ENCODE results near the gene BPIFA3. TPM values are rescaled to one million over a fixed set of nuclear protein-coding genes. Genes with fewer than 3 reads are reported as not detected.

BPIFA3 gene
- total RNA-seq, 4 donors from 2014 or later: not detected

- no peak for TF ChIP-seq CTCF (IDR thresholded peaks at IDR 0.05; ENCODE audit: low read depth)
These were observed 58.1 kb downstream of the BPIFA3 start for GRCh38 chr20:33275215-33275614.

GRCh38 chr20:33275871-33276270 is 58.7 kb downstream of the BPIFA3 start:
- TF ChIP-seq CTCF (IDR thresholded peaks at IDR 0.05; ENCODE audit: low read depth): no peak

- TF ChIP-seq CTCF (IDR thresholded peaks at IDR 0.05; ENCODE audit: low read depth): no peak
These were observed 59.4 kb downstream of the BPIFA3 start for GRCh38 chr20:33276303-33277113.

Other genes starting within 250 kb of the BPIFA3 start
- gene SUN5, start 212.9 kb upstream of the BPIFA3 start, total RNA-seq: not detected
- gene BPIFB2, start 209.6 kb upstream of the BPIFA3 start, total RNA-seq: not detected
- not detected for gene BPIFB6, start 185.7 kb upstream of the BPIFA3 start, total RNA-seq
- gene BPIFB3, start 163.4 kb upstream of the BPIFA3 start, total RNA-seq: not detected
- not detected for gene BPIFB4, start 137.7 kb upstream of the BPIFA3 start, total RNA-seq
- not detected for gene BPIFA2, start 49.2 kb upstream of the BPIFA3 start, total RNA-seq
- gene BPIFA1, start 18.6 kb downstream of the BPIFA3 start, total RNA-seq: not detected
- gene BPIFB1, start 65.9 kb downstream of the BPIFA3 start, total RNA-seq: not detected
- gene CDK5RAP1, start 184.2 kb downstream of the BPIFA3 start, total RNA-seq: 10 to 100 TPM; 14.5 to 26.0 (median 16.3) TPM
- 100 to 1,000 TPM in 1 of 4 donors, 10 to 100 TPM in 3; 28.6 to 144 (median 56.5) TPM for gene SNTA1, start 226.4 kb downstream of the BPIFA3 start, total RNA-seq

Data from subcutaneous adipose tissue (tissue), 4 donors.